Hepatocyte (in vitro differentiated cells): ENCODE data around the gene HLA-DPB1.

Experiments used
- CTCF ChIP-seq: fragments of 200-600 bp; sonication (generic); IDR thresholded peaks from 2 replicates; pipeline ENCODE4 v1.5.1; 2016; ENCODE audit warnings: antibody characterized with exemption, mild to moderate bottlenecking; ENCODE audit not compliant: poor library complexity
- EZH2 ChIP-seq: fragments of 200-600 bp; sonication (generic); IDR thresholded peaks from 2 replicates; pipeline ENCODE4 v1.6.1; 2016; ENCODE audit warnings: antibody characterized with exemption, mild to moderate bottlenecking, borderline replicate concordance
- EZH2phosphoT487 ChIP-seq: fragments of 200-600 bp; sonication (generic); IDR thresholded peaks from one replicate; pipeline ENCODE4 v1.6.1; 2018; ENCODE audit warnings: antibody characterized with exemption, mild to moderate bottlenecking, low read depth, moderate library complexity; ENCODE audit not compliant: unreplicated experiment, severe bottlenecking

GRCh38 chr6:33082702-33083101 is 6.9 kb downstream of the HLA-DPB1 start:
- peak; percentile 51 for TF ChIP-seq CTCF
- TF ChIP-seq EZH2phosphoT487: no peak
- no peak for TF ChIP-seq EZH2
